Measurements from ENCODE around the gene MINDY1.

The MINDY1 gene

GRCh38 chr1:150976401-150976821 lies 30.3 kb downstream of the MINDY1 start:
- TF ChIP-seq CTCF (IDR thresholded peaks at IDR 0.05; ENCODE audit: insufficient read depth, low read length, poor library complexity, severe bottlenecking), result no peak
- Histone ChIP-seq H3K4me3 (replicated peaks; ENCODE audit: low read depth, low read length) (no peak overlapping the region), H3K36me3 (ENCODE audit: control insufficient read depth, insufficient read depth, low read length) (no peaks in the 10 kb centered on the region; the same call in 1 of the 2 replicates), H3K27me3 (replicated peaks; ENCODE audit: control insufficient read depth, insufficient read depth, low read length) (no peaks in the 10 kb centered on the region)
- DNase-seq (ENCODE audit: extremely low read depth, insufficient read length), result no peak

GRCh38 chr1:150974580-150975478 lies 31.9 kb downstream of the MINDY1 start, which contains the start of gene CERS2:
Gene CERS2, minus strand, starts transcription at chr1:150974835. Its CDS starts 5,745 bp downstream, at chr1:150969090.
- Histone ChIP-seq H3K36me3 (ENCODE audit: control insufficient read depth, insufficient read depth, low read length) (no peaks in the 10 kb centered on the region; the same call in none of the 2 replicates), H3K27me3 (replicated peaks; ENCODE audit: control insufficient read depth, insufficient read depth, low read length) (no peaks in the 10 kb centered on the region), H3K4me3 (replicated peaks; ENCODE audit: low read depth, low read length) (peak within 1 kb of the TSS; percentile 91)
- DNase-seq (ENCODE audit: extremely low read depth, insufficient read length), result peak; percentile 80
- TF ChIP-seq CTCF (IDR thresholded peaks at IDR 0.05; ENCODE audit: insufficient read depth, low read length, poor library complexity, severe bottlenecking), result no peak

- no peak for TF ChIP-seq CTCF (IDR thresholded peaks at IDR 0.05; ENCODE audit: insufficient read depth, low read length, poor library complexity, severe bottlenecking)
- DNase-seq (ENCODE audit: extremely low read depth, insufficient read length), result peak; percentile 69
These were observed 32.7 kb downstream of the MINDY1 start for GRCh38 chr1:150973836-150974579.

GRCh38 chr1:150973258-150973835 lies 33.4 kb downstream of the MINDY1 start:
- Histone ChIP-seq H3K27me3 (replicated peaks; ENCODE audit: control insufficient read depth, insufficient read depth, low read length) (no peaks in the 10 kb centered on the region), H3K4me3 (replicated peaks; ENCODE audit: low read depth, low read length) (peak overlapping the region; percentile 91), H3K36me3 (ENCODE audit: control insufficient read depth, insufficient read depth, low read length) (no peaks in the 10 kb centered on the region; the same call in none of the 2 replicates)
- no peak for TF ChIP-seq CTCF (IDR thresholded peaks at IDR 0.05; ENCODE audit: insufficient read depth, low read length, poor library complexity, severe bottlenecking)
- DNase-seq (ENCODE audit: extremely low read depth, insufficient read length), result no peak

More at GRCh38 chr1:150973836-150974579, 32.7 kb downstream of the MINDY1 start:
- Histone ChIP-seq H3K4me3 (replicated peaks; ENCODE audit: low read depth, low read length) (peak overlapping the region; percentile 91), H3K36me3 (ENCODE audit: control insufficient read depth, insufficient read depth, low read length) (no peaks in the 10 kb centered on the region; the same call in none of the 2 replicates), H3K27me3 (replicated peaks; ENCODE audit: control insufficient read depth, insufficient read depth, low read length) (no peaks in the 10 kb centered on the region)

GRCh38 chr1:150972417-150972940 lies 34.2 kb downstream of the MINDY1 start:
- H3K36me3 ChIP-seq (ENCODE audit: control insufficient read depth, insufficient read depth, low read length), result peaks cover 6% of the 10 kb centered on the region
- 0 out of 2 replicates have a peak overlapping the region, but pooled peaks have one; percentile 91 for H3K4me3 ChIP-seq (replicated peaks; ENCODE audit: low read depth, low read length)
- H3K27me3 ChIP-seq (replicated peaks; ENCODE audit: control insufficient read depth, insufficient read depth, low read length), result no peaks in the 10 kb centered on the region
- TF ChIP-seq CTCF (IDR thresholded peaks at IDR 0.05; ENCODE audit: insufficient read depth, low read length, poor library complexity, severe bottlenecking), result peak; percentile 0
- no peak for DNase-seq (ENCODE audit: extremely low read depth, insufficient read length)
